WTC11 (cell line): ENCODE data around the gene EDIL3. TPM values are rescaled to one million over a fixed set of nuclear protein-coding genes. Genes with fewer than 3 reads are reported as not detected.

Source experiments
- ATAC-seq: fragments of 200-7000 bp; cut with Tn5 transposase; 2 replicates; pipeline ENCODE4 v1.10.0; 2021; ENCODE audit warnings: mild to moderate bottlenecking, moderate library complexity
- CTCF ChIA-PET: fragments of 300-600 bp; sonication (Branson Sonifier 250); formaldehyde crosslinking; loops from one replicate; lab custom pipeline; 2021; ENCODE audit warnings: antibody characterized with exemption; lab: Charles Lee
- POLR2A ChIA-PET: fragments of 350-600 bp; sonication (Branson Sonifier 250); formaldehyde crosslinking; loops from one replicate; lab custom pipeline; 2021; ENCODE audit warnings: antibody characterized with exemption; lab: Charles Lee
- DNase-seq: peaks from one replicate; pipeline ENCODE4 v3.0.0; 2021; ENCODE audit warnings: low spot score
- H3K27ac Mint-ChIP-seq: 2 replicates; pipeline ENCODE4 v1.8.0; 2021; ENCODE audit warnings: mixed read lengths
- H3K27me3 Mint-ChIP-seq: 2 replicates; pipeline ENCODE4 v1.8.0; 2021; ENCODE audit warnings: low read depth, mild to moderate bottlenecking, moderate library complexity, mixed read lengths
- H3K36me3 Mint-ChIP-seq: 2 replicates; pipeline ENCODE4 v1.8.0; 2021; ENCODE audit warnings: mixed read lengths
- H3K4me1 Mint-ChIP-seq: 2 replicates; pipeline ENCODE4 v1.8.0; 2022; ENCODE audit warnings: mixed read lengths
- H3K4me3 Mint-ChIP-seq: 2 replicates; pipeline ENCODE4 v1.8.0; 2021; ENCODE audit warnings: mild to moderate bottlenecking, moderate library complexity, mixed read lengths
- H3K9me3 Mint-ChIP-seq: 2 replicates; pipeline ENCODE4 v1.8.0; 2021; ENCODE audit warnings: mixed read lengths
- FOXP1 ChIP-seq: sonication (generic); formaldehyde crosslinking; IDR thresholded peaks from 2 replicates; pipeline ENCODE4 v1.8.0; 2022; ENCODE audit warnings: missing genetic modification reagents, mild to moderate bottlenecking, moderate library complexity, borderline replicate concordance
- GABPB1 ChIP-seq: sonication (generic); formaldehyde crosslinking; IDR thresholded peaks from 2 replicates; pipeline ENCODE4 v1.8.1; 2023; ENCODE audit warnings: mild to moderate bottlenecking, missing genetic modification reagents
- GRHL2 ChIP-seq: fragments of 250-450 bp; sonication (Bioruptor Pico); IDR thresholded peaks from 2 replicates; pipeline ENCODE4 v1.8.0; 2022; ENCODE audit warnings: mild to moderate bottlenecking, moderate library complexity; ENCODE audit not compliant: insufficient replicate concordance, severe bottlenecking
- JUN ChIP-seq: sonication (generic); formaldehyde crosslinking; IDR thresholded peaks from 2 replicates; pipeline ENCODE4 v1.8.0; 2023; ENCODE audit warnings: mild to moderate bottlenecking, missing genetic modification reagents
- MAX ChIP-seq: sonication (generic); formaldehyde crosslinking; IDR thresholded peaks from 2 replicates; pipeline ENCODE4 v1.8.0; 2022; ENCODE audit warnings: mild to moderate bottlenecking, missing genetic modification reagents
- NFATC4 ChIP-seq: fragments of 250-450 bp; sonication (Bioruptor Pico); IDR thresholded peaks from 2 replicates; pipeline ENCODE4 v1.9.0; 2021; ENCODE audit warnings: mild to moderate bottlenecking
- OVOL2 ChIP-seq: fragments of 250-450 bp; sonication (Bioruptor Pico); IDR thresholded peaks from 2 replicates; pipeline ENCODE4 v1.9.0; 2021; ENCODE audit warnings: mild to moderate bottlenecking, borderline replicate concordance
- PRRX2 ChIP-seq: fragments of 250-450 bp; sonication (Bioruptor Pico); IDR thresholded peaks from 2 replicates; pipeline ENCODE4 v1.8.0; 2021; ENCODE audit warnings: mild to moderate bottlenecking
- SMAD3 ChIP-seq: sonication (generic); formaldehyde crosslinking; IDR thresholded peaks from 2 replicates; pipeline ENCODE4 v1.8.0; 2022; ENCODE audit warnings: missing genetic modification reagents, mild to moderate bottlenecking, borderline replicate concordance
- SOX15 ChIP-seq: fragments of 250-450 bp; sonication (Bioruptor Pico); IDR thresholded peaks from 2 replicates; pipeline ENCODE4 v1.9.0; 2021; ENCODE audit warnings: mild to moderate bottlenecking
- SP1 ChIP-seq: sonication (generic); formaldehyde crosslinking; conservative IDR thresholded peaks from 2 replicates; pipeline ENCODE4 v1.8.1; 2022; ENCODE audit warnings: missing genetic modification reagents
- USF2 ChIP-seq: sonication (generic); formaldehyde crosslinking; IDR thresholded peaks from 2 replicates; pipeline ENCODE4 v1.8.1; 2023; ENCODE audit warnings: mild to moderate bottlenecking, missing genetic modification reagents, moderate library complexity
- ZNF232 ChIP-seq: sonication (generic); formaldehyde crosslinking; IDR thresholded peaks from 2 replicates; pipeline ENCODE4 v1.8.0; 2022; ENCODE audit warnings: mild to moderate bottlenecking, missing genetic modification reagents
- ZNF423 ChIP-seq: fragments of 250-450 bp; sonication (Bioruptor Pico); IDR thresholded peaks from 2 replicates; pipeline ENCODE4 v2.1.2; 2022; ENCODE audit warnings: mild to moderate bottlenecking, moderate library complexity
- ZNF671 ChIP-seq: fragments of 250-450 bp; sonication (Bioruptor Pico); IDR thresholded peaks from 2 replicates; pipeline ENCODE4 v1.8.0; 2021; ENCODE audit warnings: mild to moderate bottlenecking
- total RNA-seq: library from RNA; stranded (reverse); gene quantifications from 3 replicates; pipeline ENCODE4 v1.2.3, GENCODE V29; 2021
- TF ChIP-seq, protein P1 (sequence below): sonication (generic); formaldehyde crosslinking; IDR thresholded peaks from 2 replicates; pipeline ENCODE4 v1.8.1; 2023; ENCODE audit warnings: mild to moderate bottlenecking, missing genetic modification reagents
- TF ChIP-seq, protein P2 (sequence below): sonication (generic); formaldehyde crosslinking; IDR thresholded peaks from 2 replicates; pipeline ENCODE4 v1.8.0; 2023; ENCODE audit warnings: missing genetic modification reagents, mild to moderate bottlenecking, borderline replicate concordance

EDIL3 gene
- total RNA-seq, 1 experiment from 2014 or later, result 48.3 TPM

- peaks cover 11% of the 10 kb centered on the region for H3K4me1 Mint-ChIP-seq
- no peaks in the 10 kb centered on the region for H3K36me3 Mint-ChIP-seq
- H3K9me3 Mint-ChIP-seq, result no peaks in the 10 kb centered on the region
- ATAC-seq (peak; percentile 61), DNase-seq (no peak)
- TF ChIP-seq ZNF423 (CRISPR knock-in tag) (no peak), JUN (no peak), FOXP1 (CRISPR knock-in tag) (no peak), PRRX2 (no peak), SOX15 (CRISPR knock-in tag) (no peak), SMAD3 (CRISPR knock-in tag) (no peak), GRHL2 (CRISPR knock-in tag) (no peak), OVOL2 (CRISPR knock-in tag) (no peak)
- TF ChIP-seq, protein P1, sequence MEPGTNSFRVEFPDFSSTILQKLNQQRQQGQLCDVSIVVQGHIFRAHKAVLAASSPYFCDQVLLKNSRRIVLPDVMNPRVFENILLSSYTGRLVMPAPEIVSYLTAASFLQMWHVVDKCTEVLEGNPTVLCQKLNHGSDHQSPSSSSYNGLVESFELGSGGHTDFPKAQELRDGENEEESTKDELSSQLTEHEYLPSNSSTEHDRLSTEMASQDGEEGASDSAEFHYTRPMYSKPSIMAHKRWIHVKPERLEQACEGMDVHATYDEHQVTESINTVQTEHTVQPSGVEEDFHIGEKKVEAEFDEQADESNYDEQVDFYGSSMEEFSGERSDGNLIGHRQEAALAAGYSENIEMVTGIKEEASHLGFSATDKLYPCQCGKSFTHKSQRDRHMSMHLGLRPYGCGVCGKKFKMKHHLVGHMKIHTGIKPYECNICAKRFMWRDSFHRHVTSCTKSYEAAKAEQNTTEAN (CRISPR knock-in tag), result no peak
- TF ChIP-seq, all 79 proteins: peak for 0
- Mint-ChIP-seq H3K27ac (0 out of 2 replicates have a peak overlapping the region, but pooled peaks have one; percentile 15), H3K4me3 (no peak overlapping the region), H3K27me3 (no peaks in the 10 kb centered on the region)
- POLR2A ChIA-PET, result no interaction called here
- CTCF ChIA-PET, result interaction anchor here (0.6 to 0.9 kb wide), 2 partner anchors 173 to 649 kb away, joined by 3 read pairs; no protein-coding TSS in a partner anchor
Measured at GRCh38 chr5:84370176-84370575, 14.5 kb downstream of the EDIL3 start.

GRCh38 chr5:84364043-84364442, 20.6 kb downstream of the EDIL3 start:
- ChIA-PET POLR2A (no interaction called here), CTCF (no interaction called here)
- DNase-seq (no peak), ATAC-seq (no peak)
- Mint-ChIP-seq H3K36me3 (no peaks in the 10 kb centered on the region), H3K27ac (no peak overlapping the region), H3K9me3 (no peaks in the 10 kb centered on the region), H3K4me1 (no peaks in the 10 kb centered on the region), H3K27me3 (no peaks in the 10 kb centered on the region), H3K4me3 (no peak overlapping the region)
- TF ChIP-seq MAX (CRISPR knock-in tag) (no peak), SP1 (CRISPR knock-in tag) (no peak), GABPB1 (CRISPR knock-in tag) (no peak), NFATC4 (CRISPR knock-in tag) (no peak), USF2 (CRISPR knock-in tag) (no peak)
- TF ChIP-seq, protein P2, sequence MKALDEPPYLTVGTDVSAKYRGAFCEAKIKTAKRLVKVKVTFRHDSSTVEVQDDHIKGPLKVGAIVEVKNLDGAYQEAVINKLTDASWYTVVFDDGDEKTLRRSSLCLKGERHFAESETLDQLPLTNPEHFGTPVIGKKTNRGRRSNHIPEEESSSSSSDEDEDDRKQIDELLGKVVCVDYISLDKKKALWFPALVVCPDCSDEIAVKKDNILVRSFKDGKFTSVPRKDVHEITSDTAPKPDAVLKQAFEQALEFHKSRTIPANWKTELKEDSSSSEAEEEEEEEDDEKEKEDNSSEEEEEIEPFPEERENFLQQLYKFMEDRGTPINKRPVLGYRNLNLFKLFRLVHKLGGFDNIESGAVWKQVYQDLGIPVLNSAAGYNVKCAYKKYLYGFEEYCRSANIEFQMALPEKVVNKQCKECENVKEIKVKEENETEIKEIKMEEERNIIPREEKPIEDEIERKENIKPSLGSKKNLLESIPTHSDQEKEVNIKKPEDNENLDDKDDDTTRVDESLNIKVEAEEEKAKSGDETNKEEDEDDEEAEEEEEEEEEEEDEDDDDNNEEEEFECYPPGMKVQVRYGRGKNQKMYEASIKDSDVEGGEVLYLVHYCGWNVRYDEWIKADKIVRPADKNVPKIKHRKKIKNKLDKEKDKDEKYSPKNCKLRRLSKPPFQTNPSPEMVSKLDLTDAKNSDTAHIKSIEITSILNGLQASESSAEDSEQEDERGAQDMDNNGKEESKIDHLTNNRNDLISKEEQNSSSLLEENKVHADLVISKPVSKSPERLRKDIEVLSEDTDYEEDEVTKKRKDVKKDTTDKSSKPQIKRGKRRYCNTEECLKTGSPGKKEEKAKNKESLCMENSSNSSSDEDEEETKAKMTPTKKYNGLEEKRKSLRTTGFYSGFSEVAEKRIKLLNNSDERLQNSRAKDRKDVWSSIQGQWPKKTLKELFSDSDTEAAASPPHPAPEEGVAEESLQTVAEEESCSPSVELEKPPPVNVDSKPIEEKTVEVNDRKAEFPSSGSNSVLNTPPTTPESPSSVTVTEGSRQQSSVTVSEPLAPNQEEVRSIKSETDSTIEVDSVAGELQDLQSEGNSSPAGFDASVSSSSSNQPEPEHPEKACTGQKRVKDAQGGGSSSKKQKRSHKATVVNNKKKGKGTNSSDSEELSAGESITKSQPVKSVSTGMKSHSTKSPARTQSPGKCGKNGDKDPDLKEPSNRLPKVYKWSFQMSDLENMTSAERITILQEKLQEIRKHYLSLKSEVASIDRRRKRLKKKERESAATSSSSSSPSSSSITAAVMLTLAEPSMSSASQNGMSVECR (CRISPR knock-in tag), result no peak

GRCh38 chr5:84362061-84362720, 22.5 kb downstream of the EDIL3 start:
- Mint-ChIP-seq H3K4me1 (no peaks in the 10 kb centered on the region), H3K4me3 (no peak overlapping the region), H3K36me3 (no peaks in the 10 kb centered on the region), H3K27ac (no peak overlapping the region), H3K27me3 (no peaks in the 10 kb centered on the region), H3K9me3 (no peaks in the 10 kb centered on the region)
- CTCF ChIA-PET, result no interaction called here
- no peak for TF ChIP-seq GABPB1 (CRISPR knock-in tag)
- TF ChIP-seq ZNF671, result no peak
- TF ChIP-seq SMAD3 (CRISPR knock-in tag), result no peak
- no peak for TF ChIP-seq ZNF232
- ATAC-seq (no peak), DNase-seq (no peak)
- POLR2A ChIA-PET, result no interaction called here
